ENCODE measurements around the gene RAB3IL1. TPM values are rescaled to one million over a fixed set of nuclear protein-coding genes. Genes with fewer than 3 reads are reported as not detected.

Gene RAB3IL1
- total and polyA plus RNA-seq, 9 of the 15 experiments (the other 6 are each of a cell fraction or from before 2014, with no cell fraction given) = 0.15 to 42.6 (median 15.5) TPM

GRCh38 chr11:61949169-61950034 lies 32.0 kb upstream of the RAB3IL1 start (continued):
- TF ChIP-seq PBX2 (CRISPR knock-in tag; IDR thresholded peaks at IDR 0.05; ENCODE audit: low read depth) (no peak), PBX2 (tag; conservative IDR thresholded peaks at IDR 0.05; ENCODE audit: low read depth) (peak; percentile 57), ZBTB49 (CRISPR knock-in tag; IDR thresholded peaks at IDR 0.05; ENCODE audit: borderline replicate concordance) (no peak), MAZ (CRISPR knock-in tag; conservative IDR thresholded peaks at IDR 0.05 in 1 of 2, IDR thresholded peaks at IDR 0.05 in 1 of 2) (peak in 1 of 2 experiments; percentile 67; a peak in 2 of 4 replicates), SMARCB1 (IDR thresholded peaks at IDR 0.05; ENCODE audit: insufficient read length, low read depth) (no peak), NR2C1 (IDR thresholded peaks at IDR 0.05) (no peak), NR2C1 (tag; IDR thresholded peaks at IDR 0.05) (peak; percentile 70; the same call in 1 of the 2 replicates), KLF16 (IDR thresholded peaks at IDR 0.05) (no peak), ZNF395 (CRISPR knock-in tag; IDR thresholded peaks at IDR 0.05) (peak; percentile 43; the same call in 1 of the 2 replicates), KAT7 (CRISPR knock-in tag; IDR thresholded peaks at IDR 0.05; ENCODE audit: borderline replicate concordance) (no peak)
- TF ChIP-seq, protein P1, sequence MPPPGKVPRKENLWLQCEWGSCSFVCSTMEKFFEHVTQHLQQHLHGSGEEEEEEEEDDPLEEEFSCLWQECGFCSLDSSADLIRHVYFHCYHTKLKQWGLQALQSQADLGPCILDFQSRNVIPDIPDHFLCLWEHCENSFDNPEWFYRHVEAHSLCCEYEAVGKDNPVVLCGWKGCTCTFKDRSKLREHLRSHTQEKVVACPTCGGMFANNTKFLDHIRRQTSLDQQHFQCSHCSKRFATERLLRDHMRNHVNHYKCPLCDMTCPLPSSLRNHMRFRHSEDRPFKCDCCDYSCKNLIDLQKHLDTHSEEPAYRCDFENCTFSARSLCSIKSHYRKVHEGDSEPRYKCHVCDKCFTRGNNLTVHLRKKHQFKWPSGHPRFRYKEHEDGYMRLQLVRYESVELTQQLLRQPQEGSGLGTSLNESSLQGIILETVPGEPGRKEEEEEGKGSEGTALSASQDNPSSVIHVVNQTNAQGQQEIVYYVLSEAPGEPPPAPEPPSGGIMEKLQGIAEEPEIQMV (tag; conservative IDR thresholded peaks at IDR 0.05; ENCODE audit: low read depth) = peak; percentile 69
- TF ChIP-seq, protein P2, sequence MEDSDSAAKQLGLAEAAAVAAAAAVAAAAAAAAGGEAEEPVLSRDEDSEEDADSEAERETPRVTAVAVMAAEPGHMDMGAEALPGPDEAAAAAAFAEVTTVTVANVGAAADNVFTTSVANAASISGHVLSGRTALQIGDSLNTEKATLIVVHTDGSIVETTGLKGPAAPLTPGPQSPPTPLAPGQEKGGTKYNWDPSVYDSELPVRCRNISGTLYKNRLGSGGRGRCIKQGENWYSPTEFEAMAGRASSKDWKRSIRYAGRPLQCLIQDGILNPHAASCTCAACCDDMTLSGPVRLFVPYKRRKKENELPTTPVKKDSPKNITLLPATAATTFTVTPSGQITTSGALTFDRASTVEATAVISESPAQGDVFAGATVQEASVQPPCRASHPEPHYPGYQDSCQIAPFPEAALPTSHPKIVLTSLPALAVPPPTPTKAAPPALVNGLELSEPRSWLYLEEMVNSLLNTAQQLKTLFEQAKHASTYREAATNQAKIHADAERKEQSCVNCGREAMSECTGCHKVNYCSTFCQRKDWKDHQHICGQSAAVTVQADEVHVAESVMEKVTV (CRISPR knock-in tag; IDR thresholded peaks at IDR 0.05) = peak; percentile 32; the same call in 1 of the 2 replicates
- TF ChIP-seq, protein P3, sequence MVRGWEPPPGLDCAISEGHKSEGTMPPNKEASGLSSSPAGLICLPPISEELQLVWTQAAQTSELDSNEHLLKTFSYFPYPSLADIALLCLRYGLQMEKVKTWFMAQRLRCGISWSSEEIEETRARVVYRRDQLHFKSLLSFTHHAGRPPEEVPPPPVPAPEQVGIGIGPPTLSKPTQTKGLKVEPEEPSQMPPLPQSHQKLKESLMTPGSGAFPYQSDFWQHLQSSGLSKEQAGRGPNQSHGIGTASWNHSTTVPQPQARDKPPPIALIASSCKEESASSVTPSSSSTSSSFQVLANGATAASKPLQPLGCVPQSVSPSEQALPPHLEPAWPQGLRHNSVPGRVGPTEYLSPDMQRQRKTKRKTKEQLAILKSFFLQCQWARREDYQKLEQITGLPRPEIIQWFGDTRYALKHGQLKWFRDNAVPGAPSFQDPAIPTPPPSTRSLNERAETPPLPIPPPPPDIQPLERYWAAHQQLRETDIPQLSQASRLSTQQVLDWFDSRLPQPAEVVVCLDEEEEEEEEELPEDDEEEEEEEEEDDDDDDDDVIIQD (CRISPR knock-in tag; IDR thresholded peaks at IDR 0.05) = no peak

All from K562 (cell line).